GM21576 (cell line): ENCODE results near the gene UGT1A3.
"Not testable (repeated sequence)": the region's sequence is repeated elsewhere in the genome, so short reads cannot be mapped to it uniquely, and the experiment has no call there.

Experiments
- ATAC-seq: cut with Tn5 transposase; IDR thresholded peaks from one replicate; pipeline ENCODE4 v1.9.1; 2021; ENCODE audit warnings: mild to moderate bottlenecking, moderate library complexity; ENCODE audit not compliant: unreplicated experiment

The UGT1A3 gene

DNA sequence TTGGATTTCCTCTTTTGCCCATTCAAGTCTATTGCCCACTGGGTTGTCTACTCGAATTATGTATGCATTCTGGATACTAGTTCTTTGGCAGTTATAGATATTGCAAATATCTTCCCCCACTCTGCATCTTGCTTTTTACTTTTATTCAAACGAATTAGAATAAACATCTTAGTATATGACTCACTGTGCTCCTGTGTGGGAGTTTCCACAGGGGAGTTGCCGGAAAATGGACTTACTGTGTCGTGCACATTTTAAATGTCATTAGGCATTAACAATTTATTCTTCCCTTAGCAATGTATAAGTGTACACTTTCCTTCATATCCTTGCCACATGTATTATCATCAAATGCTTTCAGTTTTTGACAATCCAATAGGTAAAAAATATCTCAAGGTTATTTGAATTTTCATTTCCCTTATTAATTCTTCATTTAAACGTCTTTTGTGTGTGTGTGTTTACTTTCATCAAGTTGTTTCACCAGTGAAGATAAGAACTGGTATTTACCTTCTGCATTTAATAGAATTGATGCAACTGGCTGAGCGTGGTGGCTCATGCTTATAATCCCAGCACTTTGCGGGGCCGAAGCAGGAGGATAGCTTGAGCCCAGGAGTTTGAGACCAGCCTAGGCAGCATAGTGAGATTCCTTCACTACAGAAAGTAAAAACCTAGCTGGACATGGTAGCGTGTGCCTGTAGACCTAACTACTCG is 20.8 kb upstream of the UGT1A3 start:
- no peak for ATAC-seq

DNA sequence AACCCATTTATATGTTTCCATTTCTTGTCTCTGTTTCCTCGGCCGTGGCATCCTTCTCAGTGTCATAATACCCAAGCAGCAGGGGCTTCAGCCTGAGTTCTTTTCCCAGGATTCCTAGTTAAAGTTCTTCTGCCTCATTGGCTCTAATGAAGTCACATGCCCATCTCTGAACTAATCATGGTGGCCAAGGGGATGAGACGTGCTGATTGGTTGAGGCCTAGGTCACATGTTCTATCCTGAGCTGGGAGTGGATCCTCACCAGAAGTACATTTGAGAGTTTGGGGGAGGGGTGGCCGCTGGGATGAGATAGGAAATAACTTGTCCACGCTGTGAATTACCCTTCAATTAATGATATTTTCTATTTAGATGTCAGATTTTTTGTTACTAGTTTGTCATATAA is 19.9 kb upstream of the UGT1A3 start:
- ATAC-seq: no peak

DNA sequence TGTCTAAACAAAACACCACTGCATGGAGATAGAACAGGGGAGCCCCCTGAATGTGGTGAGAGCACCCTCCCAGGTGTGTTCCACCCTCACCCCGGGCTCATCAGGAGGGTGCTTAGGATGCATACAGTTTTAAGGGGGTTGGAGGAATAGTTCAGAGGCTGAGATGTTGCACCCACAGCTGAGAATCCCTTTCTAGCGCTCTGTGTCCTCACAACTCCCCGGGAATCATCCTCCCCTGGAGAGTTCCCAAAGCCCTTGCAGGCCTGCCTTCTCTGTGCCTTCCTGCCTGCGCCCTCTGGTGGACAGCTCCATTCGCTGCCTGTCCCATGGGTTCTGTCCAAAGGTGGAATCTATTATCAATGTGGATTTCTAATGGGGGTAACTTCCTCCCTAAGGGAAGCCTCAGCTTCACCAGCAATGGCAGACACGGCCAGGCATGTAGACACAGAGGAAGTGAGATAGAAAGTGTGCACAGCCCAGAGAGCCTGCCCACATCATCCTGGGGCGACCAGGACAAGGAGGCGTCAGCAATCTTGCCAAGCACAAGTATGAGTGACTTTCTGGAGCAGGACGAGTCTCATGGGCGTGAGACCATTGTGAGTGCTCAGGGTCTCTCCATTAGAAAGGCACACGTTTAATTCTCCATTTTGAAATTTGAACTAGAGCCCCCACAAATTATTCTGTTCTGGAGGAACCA is 17.4 kb upstream of the UGT1A3 start:
- ATAC-seq: no peak

DNA sequence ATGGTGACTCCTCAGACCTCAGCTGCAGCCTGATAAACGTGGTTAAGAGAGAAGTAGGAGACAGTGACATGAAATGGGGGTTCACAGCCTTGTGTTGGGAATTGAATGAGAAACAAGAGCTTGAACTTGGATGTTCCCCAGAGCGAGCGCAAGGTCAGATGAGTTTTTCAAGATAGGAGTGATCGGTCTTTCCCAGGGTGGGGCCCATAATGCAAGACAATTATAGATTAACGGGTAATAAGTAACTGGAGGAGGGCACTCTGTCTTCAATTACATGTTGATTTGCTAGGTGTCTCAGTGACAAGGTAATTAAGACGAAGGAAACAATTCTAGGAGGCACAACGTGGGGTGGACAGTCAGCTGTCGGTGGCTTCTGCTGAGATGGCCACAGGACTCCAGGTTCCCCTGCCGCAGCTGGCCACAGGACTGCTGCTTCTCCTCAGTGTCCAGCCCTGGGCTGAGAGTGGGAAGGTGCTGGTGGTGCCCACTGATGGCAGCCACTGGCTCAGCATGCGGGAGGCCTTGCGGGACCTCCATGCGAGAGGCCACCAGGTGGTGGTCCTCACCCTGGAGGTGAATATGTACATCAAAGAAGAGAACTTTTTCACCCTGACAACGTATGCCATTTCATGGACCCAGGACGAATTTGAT is 16.1 kb upstream of the UGT1A3 start, which contains the start of gene UGT1A5:
Gene UGT1A5 (plus strand): TSS at position 297 of the 651 bp plus-strand sequence. CDS start 85 bp downstream, at position 382.
- no peak for ATAC-seq

DNA sequence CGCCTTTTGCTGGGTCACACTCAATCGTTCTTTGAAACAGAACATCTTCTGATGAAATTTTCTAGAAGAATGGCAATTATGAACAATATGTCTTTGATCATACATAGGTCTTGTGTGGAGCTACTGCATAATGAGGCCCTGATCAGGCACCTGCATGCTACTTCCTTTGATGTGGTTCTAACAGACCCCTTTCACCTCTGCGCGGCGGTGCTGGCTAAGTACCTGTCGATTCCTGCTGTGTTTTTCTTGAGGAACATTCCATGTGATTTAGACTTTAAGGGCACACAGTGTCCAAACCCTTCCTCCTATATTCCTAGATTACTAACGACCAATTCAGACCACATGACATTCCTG is 15.6 kb upstream of the UGT1A3 start:
- no peak for ATAC-seq

DNA sequence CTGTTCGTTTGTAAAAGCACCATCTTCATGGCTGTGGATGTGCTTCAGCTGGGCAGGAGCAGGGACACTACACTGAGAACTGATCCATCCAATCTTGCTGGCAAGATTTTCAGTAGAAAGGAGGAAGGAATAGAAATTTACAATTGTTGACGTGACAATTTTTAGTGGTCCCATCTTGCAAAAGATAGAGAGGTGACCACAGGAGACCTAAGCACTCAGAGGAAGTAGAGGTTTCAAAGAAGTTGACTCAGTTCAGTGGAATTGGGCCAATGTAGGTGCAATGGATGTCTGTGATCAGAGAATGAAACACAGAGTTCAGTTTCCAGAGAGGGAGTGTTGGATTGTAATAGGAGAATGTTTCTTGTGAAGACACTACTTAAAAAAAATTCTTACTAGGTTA is 14.7 kb upstream of the UGT1A3 start:
- ATAC-seq: no peak

DNA sequence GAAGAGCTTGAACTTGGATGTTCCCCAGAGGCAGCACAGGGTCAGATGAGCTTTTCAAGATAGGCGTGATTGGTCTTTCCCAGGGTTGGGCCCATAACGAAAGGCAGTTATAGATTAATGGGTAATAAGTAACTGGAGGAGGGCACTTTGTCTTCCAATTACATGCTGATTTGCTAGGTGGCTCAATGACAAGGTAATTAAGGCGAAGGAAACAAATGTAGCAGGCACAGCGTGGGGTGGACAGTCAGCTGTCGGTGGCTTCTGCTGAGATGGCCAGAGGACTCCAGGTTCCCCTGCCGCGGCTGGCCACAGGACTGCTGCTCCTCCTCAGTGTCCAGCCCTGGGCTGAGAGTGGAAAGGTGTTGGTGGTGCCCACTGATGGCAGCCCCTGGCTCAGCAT is 10.3 kb upstream of the UGT1A3 start, which contains the start of gene UGT1A4:
Gene UGT1A4 (plus strand): TSS at position 185 of the 400 bp plus-strand sequence. CDS start 85 bp downstream, at position 270.
- ATAC-seq: no peak

DNA sequence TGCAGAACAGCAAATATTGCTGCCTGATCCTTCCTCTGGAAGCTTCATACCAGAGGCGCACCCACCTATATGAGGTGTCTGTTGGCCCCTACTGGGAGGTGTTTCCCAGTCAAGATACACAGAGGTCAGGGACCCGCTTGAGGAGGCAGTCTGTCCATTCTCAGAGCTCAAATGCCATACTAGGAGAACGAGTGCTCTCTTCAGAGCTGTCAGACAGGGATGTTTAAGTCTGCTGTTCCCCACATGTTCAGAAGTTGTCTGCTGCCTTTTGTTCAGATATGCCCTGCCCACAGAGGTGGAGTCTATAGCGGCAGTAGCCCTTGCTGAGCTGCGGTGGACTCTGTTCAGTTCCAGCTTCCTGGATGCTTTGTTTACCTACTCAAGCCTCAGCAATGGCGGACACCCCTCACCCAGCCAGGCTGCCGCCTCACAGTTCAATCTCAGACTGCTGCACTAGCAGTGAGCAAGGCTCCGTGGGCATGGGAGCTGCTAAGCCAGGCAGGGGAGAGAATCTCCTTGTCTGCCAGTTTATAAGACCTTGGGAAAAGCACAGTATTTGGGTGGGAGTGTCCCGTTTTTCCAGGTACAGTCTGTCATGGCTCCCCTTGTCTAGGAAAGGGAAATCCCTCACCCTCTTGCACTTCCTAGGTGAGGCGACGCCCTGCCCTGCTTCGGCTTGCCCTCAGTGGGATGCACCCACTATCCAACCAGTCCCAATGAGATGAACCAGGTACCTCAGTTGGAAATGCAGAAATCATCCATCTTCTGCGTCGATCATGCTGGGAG is 8.2 kb downstream of the UGT1A3 start:
- not testable (repeated sequence) for ATAC-seq

DNA sequence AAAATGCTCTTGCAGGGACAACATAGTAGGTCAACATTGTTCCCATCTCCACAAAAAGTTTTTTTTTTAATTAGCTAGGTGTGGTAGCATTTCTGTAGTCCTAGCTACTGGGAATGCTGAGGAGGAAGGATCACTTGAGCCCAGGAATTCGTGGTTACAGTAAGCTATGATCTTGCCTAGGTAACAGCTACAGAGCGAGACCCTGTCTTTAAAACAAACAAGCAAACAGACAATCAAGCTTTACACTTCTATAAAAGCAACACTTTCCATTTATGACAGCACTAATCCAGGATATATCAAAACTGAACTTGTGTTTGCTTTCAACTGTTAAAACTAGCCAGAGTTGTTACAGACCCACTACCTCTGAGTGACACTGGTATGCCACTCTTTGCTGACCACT is 12.0 kb downstream of the UGT1A3 start:
- no peak for ATAC-seq

DNA sequence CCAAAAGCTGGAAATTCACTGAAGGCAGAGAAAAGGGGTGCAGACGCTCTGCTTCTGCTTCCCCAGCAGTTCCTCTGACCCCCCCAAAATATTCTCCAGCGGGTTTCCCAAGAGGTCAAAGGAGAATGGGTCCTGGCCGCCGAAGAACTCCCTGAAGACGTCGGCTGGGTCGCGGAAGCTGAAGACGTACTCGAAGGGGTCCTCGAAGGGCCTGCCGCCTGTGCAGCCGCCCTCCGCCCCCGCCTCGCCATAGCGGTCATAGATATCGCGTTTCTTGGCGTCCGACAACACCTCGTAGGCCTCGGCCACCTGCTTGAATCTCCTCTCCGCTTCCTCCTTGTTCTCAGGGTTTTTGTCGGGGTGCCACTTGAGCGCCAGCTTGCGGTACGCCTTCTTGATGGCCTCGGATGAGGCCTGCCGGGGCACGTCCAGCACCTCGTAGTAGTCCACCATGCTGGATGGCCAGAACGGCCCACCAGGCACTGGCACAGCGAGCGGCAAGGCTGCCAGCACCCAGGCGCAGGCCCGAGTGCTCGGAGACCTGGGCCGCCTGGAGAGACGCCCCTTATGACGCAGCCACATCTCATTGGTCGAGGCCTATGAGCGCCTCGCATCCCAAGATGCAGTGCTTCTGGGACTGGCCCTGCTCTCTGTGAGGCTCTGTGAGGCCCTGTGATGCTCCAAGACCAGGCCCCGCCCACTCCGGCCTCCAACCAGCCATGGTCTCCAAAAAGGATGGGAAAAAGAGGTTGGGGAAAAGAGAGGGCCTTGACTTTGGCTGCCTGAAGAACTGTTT is 14.8 kb downstream of the UGT1A3 start:
- ATAC-seq: no peak

DNA sequence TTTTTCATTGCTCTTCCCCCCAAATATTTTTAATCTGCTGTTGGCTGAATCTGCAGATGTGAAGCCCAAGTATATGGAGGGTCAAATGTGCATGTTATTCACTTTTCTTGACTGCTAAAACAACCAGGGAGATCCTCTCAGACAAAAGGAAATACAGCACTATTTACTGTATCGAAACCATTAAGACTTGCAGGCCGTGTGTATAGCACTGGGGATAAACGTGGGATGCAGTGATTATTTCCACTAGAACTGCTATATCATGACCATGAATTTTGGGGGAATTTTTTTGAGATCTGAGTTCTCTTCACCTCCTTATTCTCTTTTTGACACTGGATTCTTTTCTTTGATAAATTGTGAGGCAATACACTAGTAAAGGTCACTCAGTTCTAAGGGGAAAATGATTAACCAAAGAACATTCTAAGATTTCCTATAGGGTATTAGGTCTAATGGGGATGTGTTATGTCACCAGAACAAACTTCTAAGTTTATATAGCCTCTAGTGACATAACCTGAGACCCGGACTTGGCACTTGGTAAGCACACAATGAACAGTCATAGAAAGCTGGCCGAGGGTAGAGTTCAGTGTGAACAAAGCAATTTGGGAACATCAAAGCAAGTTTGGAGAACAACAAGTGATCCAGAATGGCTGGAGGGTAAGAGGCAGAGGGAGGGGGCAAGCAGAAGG is 16.4 kb downstream of the UGT1A3 start:
- ATAC-seq: no peak

DNA sequence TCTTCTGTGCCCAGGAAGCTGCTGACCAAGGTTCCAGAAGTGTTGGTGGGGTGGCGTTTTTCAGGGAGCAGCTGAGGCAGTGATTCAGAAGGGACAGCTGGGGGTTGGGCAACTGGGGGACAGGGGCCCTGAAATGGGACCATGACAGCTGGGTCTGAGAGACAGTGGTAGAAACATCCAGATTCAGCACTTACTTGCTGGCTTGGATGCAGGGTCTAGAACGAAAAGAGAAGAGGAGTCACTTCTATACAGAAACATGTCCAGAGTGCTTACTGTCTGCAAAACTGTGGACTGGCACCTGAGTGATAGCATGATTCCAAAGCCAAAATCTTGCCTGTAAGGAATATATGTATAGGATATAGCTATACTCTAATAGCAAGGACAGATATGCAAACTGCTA is 17.0 kb downstream of the UGT1A3 start:
- ATAC-seq: not testable (repeated sequence)

DNA sequence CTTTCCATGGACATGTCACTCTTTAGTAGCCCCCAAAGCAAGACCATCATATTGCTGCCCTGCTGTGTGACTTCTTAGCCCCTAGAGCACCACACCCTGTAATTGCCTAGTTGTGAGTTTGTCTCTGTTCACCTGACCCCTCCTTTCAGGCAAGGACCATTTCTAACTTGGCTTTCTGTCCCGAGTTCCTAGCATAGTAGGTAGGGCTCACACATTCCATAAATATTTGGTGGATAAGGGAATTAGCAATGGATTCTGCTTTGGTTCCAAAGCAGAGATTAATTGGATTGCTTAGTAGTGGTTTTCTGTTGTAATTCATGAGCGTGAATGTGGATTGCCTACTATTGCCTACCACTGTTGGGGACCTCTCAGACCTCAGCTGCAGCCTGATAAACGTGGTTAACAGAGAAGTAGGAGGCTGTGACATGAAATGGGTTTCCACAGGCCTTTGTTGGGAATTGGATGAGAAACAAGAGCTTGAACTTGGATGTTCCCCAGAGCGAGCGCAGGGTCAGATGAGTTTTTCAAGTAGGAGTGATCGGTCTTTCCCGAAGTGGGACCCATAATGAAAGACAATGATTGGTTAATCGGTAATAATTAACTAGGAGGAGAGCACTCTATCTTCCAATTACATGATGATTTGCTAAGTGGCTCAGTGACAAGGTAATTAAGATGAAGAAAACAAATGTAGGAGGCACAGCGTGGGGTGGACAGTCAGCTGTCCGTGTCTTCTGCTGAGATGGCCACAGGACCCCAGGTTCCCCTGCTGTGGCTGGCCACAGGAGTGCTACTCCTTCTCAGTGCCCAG is 17.8 kb downstream of the UGT1A3 start:
- ATAC-seq: no peak

DNA sequence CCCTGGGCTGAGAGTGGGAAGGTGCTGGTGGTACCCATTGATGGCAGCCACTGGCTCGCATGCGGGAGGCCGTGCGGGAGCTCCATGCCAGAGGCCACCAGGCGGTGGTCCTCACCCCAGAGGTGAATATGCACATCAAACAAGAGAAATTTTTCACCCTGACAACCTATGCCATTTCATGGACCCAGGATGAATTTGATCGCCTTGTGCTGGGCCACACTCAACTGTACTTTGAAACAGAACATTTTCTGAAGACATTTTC is 18.4 kb downstream of the UGT1A3 start:
- no peak for ATAC-seq

DNA sequence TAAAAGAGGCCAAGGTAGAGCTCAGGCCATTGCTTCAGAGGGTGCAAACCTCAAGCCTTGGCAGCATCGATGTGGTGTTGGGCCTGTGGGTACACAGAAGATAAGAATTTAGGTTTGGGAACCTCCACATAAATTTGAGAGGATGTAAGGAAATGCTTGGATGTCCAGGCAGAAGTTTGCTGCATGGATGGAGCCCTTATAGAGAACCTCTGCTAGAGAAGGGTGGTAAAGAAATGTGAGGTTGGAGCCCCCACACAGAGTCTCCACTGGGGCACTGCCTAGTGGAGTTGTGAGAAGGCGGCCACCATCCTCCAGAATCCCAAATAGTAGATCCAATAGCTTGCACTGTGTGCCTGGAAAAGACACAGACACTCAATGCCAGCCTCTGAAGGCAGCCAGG is 21.8 kb downstream of the UGT1A3 start:
- not testable (repeated sequence) for ATAC-seq

DNA sequence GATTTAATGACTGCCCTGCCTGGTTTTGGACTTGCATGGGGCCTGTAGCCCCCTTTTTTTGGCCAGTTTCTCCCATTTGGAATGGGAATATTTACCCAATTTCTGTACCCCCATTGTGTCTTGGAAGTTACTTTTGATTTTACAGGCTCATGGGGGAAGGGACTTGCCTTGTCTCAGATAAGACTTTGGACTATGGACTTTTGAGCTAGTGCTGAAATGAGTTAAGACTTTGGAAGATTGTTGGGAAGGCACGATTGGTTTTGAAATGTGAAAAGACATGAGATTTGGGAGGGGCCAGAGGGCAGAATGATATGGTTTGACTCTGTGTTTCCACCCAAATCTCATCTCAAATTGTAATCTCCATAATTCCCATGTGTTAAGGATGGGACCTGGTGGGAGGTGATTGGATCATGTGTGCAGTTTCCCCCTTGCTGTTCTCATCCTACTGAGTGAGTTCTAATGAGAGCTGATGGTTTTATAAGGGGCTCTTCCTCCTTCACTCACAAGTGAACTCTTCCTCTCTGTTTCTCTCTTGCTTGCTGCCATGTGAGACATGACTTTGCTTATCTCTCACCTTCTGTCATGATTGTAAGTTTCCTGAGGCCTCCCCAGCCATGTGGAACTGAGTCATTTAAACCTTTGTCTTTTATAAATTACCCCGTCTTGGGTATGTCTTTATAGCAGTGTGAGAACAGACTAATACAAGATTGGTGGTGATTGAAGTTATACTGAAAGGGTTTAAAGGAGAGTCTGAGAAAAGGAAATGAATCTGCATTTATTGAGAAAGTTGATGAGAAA is 22.6 kb downstream of the UGT1A3 start:
- ATAC-seq: not testable (repeated sequence)

DNA sequence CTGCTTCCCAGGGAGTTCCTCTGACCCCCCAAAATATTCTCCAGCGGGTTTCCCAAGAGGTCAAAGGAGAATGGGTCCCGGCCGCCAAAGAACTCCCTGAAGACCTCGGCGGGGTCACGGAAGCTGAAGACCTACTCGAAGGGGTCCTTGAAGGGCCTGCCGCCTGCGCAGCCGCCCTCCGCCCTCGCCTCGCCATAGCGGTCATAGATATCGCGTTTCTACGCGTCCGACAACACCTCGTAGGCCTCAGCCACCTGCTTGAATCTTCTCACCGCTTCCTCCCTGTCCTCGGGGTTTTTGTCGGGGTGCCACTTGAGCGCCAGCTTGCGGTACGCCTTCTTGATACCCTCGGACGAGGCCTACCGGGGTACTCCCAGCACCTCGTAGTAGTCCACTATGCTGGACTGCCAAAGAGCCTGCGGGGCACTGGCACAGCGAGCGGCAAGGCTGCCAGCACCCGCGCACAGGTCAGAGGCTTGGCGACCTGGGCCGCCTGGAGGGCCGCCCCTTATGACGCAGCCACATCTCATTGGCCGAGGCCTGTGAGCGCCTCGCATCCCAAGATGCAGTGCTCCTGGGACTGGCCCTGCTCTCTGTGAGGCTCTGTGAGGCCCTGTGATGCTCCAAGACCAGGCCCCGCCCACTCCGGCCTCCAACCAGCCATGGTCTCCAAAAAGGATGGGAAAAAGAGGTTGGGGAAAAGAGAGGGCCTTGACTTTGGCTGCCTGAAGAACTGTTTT is 26.2 kb downstream of the UGT1A3 start:
- ATAC-seq: no peak
